HepG2 (cell line): ENCODE measurements around the gene NPBWR2.

Experiments used
- ADNP ChIP-seq: sonication (generic); formaldehyde crosslinking; IDR thresholded peaks from 2 replicates; pipeline ENCODE4 v1.4.0; 2020; ENCODE audit warnings: missing genetic modification reagents
- CREB3 ChIP-seq: sonication (generic); formaldehyde crosslinking; IDR thresholded peaks from 2 replicates; pipeline ENCODE4 v1.5.0; 2020; ENCODE audit warnings: missing genetic modification reagents
- CTCF ChIP-seq: sonication (generic); formaldehyde crosslinking; IDR thresholded peaks from 2 replicates; pipeline ENCODE4 v1.5.0; 2020; ENCODE audit warnings: mild to moderate bottlenecking, missing genetic modification reagents, moderate library complexity
- ELK4 ChIP-seq: sonication (generic); formaldehyde crosslinking; IDR thresholded peaks from 2 replicates; pipeline ENCODE4 v1.9.0; 2021; ENCODE audit warnings: missing genetic modification reagents, borderline replicate concordance
- FOXM1 ChIP-seq: sonication (generic); formaldehyde crosslinking; IDR thresholded peaks from 2 replicates; pipeline ENCODE4 v1.5.0; 2020; ENCODE audit warnings: missing genetic modification reagents
- JUNB ChIP-seq: sonication (generic); formaldehyde crosslinking; IDR thresholded peaks from 2 replicates; pipeline ENCODE4 v1.8.0; 2022; ENCODE audit warnings: missing genetic modification reagents, mild to moderate bottlenecking, borderline replicate concordance
- POGK ChIP-seq: sonication (generic); formaldehyde crosslinking; conservative IDR thresholded peaks from 2 replicates; pipeline ENCODE4 v1.8.0; 2022; ENCODE audit warnings: mild to moderate bottlenecking, moderate library complexity, missing genetic modification reagents
- PRMT3 ChIP-seq: sonication (generic); formaldehyde crosslinking; IDR thresholded peaks from 2 replicates; pipeline ENCODE4 v1.8.1; 2022; ENCODE audit warnings: low read depth, mild to moderate bottlenecking, moderate library complexity, missing genetic modification reagents, borderline replicate concordance
- SMC3 ChIP-seq: IDR thresholded peaks from 2 replicates; pipeline ENCODE4 v1.6.1; 2011; ENCODE audit warnings: low read length, improper control_type of control experiment
- SUZ12 ChIP-seq: fragments of 150-350 bp; IDR thresholded peaks from 2 replicates; pipeline ENCODE4 v1.6.1; 2014; ENCODE audit warnings: low read depth, low read length
- TAF1 ChIP-seq: sonication (generic); formaldehyde crosslinking; IDR thresholded peaks from 2 replicates; pipeline ENCODE4 v1.4.0; 2020; ENCODE audit warnings: missing genetic modification reagents
- THYN1 ChIP-seq: sonication (generic); formaldehyde crosslinking; IDR thresholded peaks from 2 replicates; pipeline ENCODE4 v1.8.1; 2023; ENCODE audit warnings: low read depth, mild to moderate bottlenecking, moderate library complexity, missing genetic modification reagents, borderline replicate concordance
- ZNF652 ChIP-seq: IDR thresholded peaks from 2 replicates; pipeline ENCODE4 v1.6.1; 2016; ENCODE audit warnings: low read depth, borderline replicate concordance
- ZNF746 ChIP-seq: sonication (generic); formaldehyde crosslinking; IDR thresholded peaks from 2 replicates; pipeline ENCODE4 v1.8.0; 2022; ENCODE audit warnings: mild to moderate bottlenecking, missing genetic modification reagents

GRCh38 chr20:64153861-64154589 is 46.7 kb upstream of the NPBWR2 start:
- TF ChIP-seq PRMT3 (no peak), ZNF746 (CRISPR knock-in tag) (no peak), ADNP (no peak), TAF1 (CRISPR knock-in tag) (no peak), THYN1 (CRISPR knock-in tag) (no peak), ELK4 (no peak), POGK (CRISPR knock-in tag) (no peak), JUNB (0 out of 2 replicates have a peak, but pooled peaks have one; percentile 6), ZNF652 (CRISPR knock-in tag) (no peak), FOXM1 (CRISPR knock-in tag) (no peak), SUZ12 (no peak), SMC3 (no peak), CTCF (CRISPR knock-in tag) (no peak), CREB3 (CRISPR knock-in tag) (no peak)
